ENCODE results near the gene SAMSN1. TPM values are rescaled to one million over a fixed set of nuclear protein-coding genes. Genes with fewer than 3 reads are reported as not detected.

Gene SAMSN1
- total and polyA plus RNA-seq, 2 donors from 2014 or later, result 1.4 to 10.4 TPM

DNA sequence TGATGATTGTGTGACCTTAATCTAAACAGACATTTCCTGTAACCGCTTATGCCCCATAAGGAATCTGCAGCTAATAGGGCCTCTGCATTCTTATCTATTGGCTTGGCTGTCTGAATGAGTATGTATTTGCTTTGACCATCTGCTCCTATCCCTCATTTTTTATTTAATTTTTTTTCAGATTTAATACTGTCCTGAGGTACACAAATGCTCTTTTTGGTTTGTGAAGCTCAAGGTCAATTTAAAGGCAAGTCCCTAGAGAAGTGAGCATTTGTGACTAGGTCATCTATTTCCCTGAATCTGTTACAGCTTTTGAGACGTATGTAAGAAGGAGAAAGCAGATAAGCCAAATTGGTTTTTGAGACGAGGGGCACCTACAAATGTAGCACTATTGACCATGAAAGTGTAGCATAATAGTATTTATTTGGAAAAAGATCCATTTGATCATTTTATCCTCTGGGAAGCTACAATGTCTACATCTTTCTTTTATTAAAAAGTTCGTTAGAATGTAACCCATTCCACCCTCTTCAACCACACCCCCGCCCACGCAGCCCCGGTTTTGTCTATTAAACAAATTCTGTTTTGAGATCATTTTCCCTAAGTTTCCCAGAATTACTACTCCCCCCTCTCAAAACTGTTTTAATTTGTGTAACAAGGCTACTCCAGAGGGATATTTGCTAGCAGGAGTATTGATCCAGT, 93.9 kb downstream of the SAMSN1 start:
- H3K4me3 ChIP-seq (ENCODE audit: low read length in 3 of 3), result no peak overlapping the region
- DNase-seq, result no peak
- no peak for FAIRE-seq

DNA sequence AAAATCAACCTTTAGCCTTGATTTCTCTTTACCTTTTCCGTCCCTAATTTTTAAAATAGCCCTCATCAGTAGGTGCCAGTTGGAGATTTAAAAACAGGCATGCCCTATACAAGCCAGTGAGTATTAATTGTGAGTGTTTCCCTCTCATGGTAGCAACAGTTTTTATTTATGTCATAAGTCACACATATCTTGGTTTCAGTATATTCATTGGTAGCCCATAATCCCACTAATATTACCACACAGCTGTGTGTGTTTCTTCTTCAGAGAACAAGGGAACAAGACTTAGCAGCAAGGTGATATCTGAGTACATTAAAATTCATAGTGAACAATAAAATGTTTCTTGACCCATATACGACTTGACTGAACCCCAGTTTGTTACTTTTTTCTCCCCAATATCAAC, 94.6 kb downstream of the SAMSN1 start:
- H3K36me3 ChIP-seq (ENCODE audit: control insufficient read depth in 2 of 3, insufficient read depth in 3 of 3, low read length in 3 of 3), result no peaks in the 10 kb centered on the region
- no peak for FAIRE-seq

More for the DNA sequence above, 93.9 kb downstream of the SAMSN1 start:
- intact Hi-C loops (cut with DNase I), result no loop called here
- Histone ChIP-seq H3K27me3 (ENCODE audit: control insufficient read depth, insufficient read depth, low read length) (no peaks in the 10 kb centered on the region), H3K27ac (ENCODE audit: low read depth in 2 of 2, low read length in 2 of 2) (no peak overlapping the region), H3K9ac (ENCODE audit: low read length in 3 of 3) (no peak overlapping the region), H3K36me3 (ENCODE audit: control insufficient read depth in 2 of 3, insufficient read depth in 3 of 3, low read length in 3 of 3) (no peaks in the 10 kb centered on the region), H3K9me3 (ENCODE audit: control insufficient read depth in 2 of 3, insufficient read depth in 1 of 3, low read length in 3 of 3) (no peaks in the 10 kb centered on the region), H3K4me1 (ENCODE audit: control insufficient read depth in 2 of 3, insufficient read depth in 2 of 3, low read depth in 1 of 3, low read length in 3 of 3) (no peaks in the 10 kb centered on the region)
- TF ChIP-seq, protein P1, sequence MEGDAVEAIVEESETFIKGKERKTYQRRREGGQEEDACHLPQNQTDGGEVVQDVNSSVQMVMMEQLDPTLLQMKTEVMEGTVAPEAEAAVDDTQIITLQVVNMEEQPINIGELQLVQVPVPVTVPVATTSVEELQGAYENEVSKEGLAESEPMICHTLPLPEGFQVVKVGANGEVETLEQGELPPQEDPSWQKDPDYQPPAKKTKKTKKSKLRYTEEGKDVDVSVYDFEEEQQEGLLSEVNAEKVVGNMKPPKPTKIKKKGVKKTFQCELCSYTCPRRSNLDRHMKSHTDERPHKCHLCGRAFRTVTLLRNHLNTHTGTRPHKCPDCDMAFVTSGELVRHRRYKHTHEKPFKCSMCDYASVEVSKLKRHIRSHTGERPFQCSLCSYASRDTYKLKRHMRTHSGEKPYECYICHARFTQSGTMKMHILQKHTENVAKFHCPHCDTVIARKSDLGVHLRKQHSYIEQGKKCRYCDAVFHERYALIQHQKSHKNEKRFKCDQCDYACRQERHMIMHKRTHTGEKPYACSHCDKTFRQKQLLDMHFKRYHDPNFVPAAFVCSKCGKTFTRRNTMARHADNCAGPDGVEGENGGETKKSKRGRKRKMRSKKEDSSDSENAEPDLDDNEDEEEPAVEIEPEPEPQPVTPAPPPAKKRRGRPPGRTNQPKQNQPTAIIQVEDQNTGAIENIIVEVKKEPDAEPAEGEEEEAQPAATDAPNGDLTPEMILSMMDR (IDR thresholded peaks at IDR 0.05; ENCODE audit: borderline replicate concordance, extremely low read depth, insufficient read depth), result no peak

DNA sequence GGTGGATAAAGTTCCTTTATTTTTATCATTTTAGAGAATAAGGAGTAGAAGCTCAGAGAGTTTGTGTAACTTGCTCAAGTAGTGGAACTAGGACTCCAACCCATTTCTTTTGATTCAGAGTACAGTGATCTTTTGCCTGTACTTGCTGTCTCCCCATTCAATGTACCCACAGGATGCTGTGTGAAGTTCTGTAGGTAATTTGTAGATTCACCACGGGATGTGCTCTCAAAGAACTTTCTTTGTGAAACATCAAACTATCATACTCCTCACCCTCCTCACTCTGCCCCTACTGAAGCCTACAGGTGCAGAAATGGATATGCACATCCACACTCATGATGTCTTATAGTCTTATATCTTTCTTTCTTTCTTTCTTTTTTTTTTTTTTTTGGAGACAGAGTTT, 97.3 kb downstream of the SAMSN1 start:
- intact Hi-C loops (cut with DNase I), result no loop called here
- Histone ChIP-seq H3K4me1 (ENCODE audit: control insufficient read depth in 2 of 3, insufficient read depth in 2 of 3, low read depth in 1 of 3, low read length in 3 of 3) (no peaks in the 10 kb centered on the region), H3K36me3 (ENCODE audit: control insufficient read depth in 2 of 3, insufficient read depth in 3 of 3, low read length in 3 of 3) (no peaks in the 10 kb centered on the region), H3K4me3 (ENCODE audit: low read length in 3 of 3) (no peak overlapping the region), H3K27me3 (ENCODE audit: control insufficient read depth, insufficient read depth, low read length) (no peaks in the 10 kb centered on the region), H3K27ac (ENCODE audit: low read depth in 2 of 2, low read length in 2 of 2) (no peak overlapping the region), H3K9ac (ENCODE audit: low read length in 3 of 3) (no peak overlapping the region), H3K9me3 (ENCODE audit: control insufficient read depth in 2 of 3, insufficient read depth in 1 of 3, low read length in 3 of 3) (no peaks in the 10 kb centered on the region)
- TF ChIP-seq, protein P1 (IDR thresholded peaks at IDR 0.05; ENCODE audit: borderline replicate concordance, extremely low read depth, insufficient read depth), result no peak
- no peak for FAIRE-seq
- no peak for DNase-seq

More for the DNA sequence above, 94.6 kb downstream of the SAMSN1 start:
- TF ChIP-seq, protein P1 (IDR thresholded peaks at IDR 0.05; ENCODE audit: borderline replicate concordance, extremely low read depth, insufficient read depth), result no peak
- H3K9me3 ChIP-seq (ENCODE audit: control insufficient read depth in 2 of 3, insufficient read depth in 1 of 3, low read length in 3 of 3), result no peaks in the 10 kb centered on the region
- H3K4me3 ChIP-seq (ENCODE audit: low read length in 3 of 3), result no peak overlapping the region
- H3K27me3 ChIP-seq (ENCODE audit: control insufficient read depth, insufficient read depth, low read length), result no peaks in the 10 kb centered on the region
- H3K4me1 ChIP-seq (ENCODE audit: control insufficient read depth in 2 of 3, insufficient read depth in 2 of 3, low read depth in 1 of 3, low read length in 3 of 3), result no peaks in the 10 kb centered on the region
- DNase-seq, result no peak
- H3K9ac ChIP-seq (ENCODE audit: low read length in 3 of 3), result no peak overlapping the region
- H3K27ac ChIP-seq (ENCODE audit: low read depth in 2 of 2, low read length in 2 of 2), result no peak overlapping the region
- intact Hi-C loops (cut with DNase I), result no loop called here

Measured in kidney (tissue), 14 donors.